ENCODE data around the gene FREM1. TPM values are rescaled to one million over a fixed set of nuclear protein-coding genes. Genes with fewer than 3 reads are reported as not detected.

Gene FREM1
- total RNA-seq, 1 donor from 2014 or later: not detected

GRCh38 chr9:14842269-14842668 is 68.0 kb downstream of the FREM1 start:
- TF ChIP-seq CTCF (IDR thresholded peaks at IDR 0.05; ENCODE audit: insufficient read depth, low read length, severe bottlenecking): no peak
- no peak overlapping the region for H3K4me3 ChIP-seq (ENCODE audit: low read depth, low read length)
- no peak for FAIRE-seq

DNA sequence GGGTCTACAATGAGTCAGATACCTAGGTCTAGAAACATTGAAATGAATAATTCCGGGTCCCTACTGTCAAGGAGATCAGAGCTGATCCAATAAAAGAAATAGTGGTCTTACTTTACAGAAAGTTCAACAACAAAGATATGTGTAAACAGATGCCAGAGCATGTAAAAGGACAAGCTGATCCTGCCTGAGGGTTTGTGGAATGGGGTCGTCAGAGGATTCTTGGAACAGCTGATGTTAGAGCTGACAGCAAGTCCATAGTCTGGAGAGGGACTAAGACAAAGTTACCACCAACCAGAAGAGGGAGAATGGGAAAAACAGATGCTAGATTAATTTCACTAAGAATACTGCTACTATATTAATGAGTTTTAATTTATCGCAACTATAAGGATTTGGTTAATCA is 71.5 kb downstream of the FREM1 start:
- no peak overlapping the region for H3K4me3 ChIP-seq (ENCODE audit: low read depth, low read length)
- no peak for TF ChIP-seq CTCF (IDR thresholded peaks at IDR 0.05; ENCODE audit: insufficient read depth, low read length, severe bottlenecking)
- H3K27me3 ChIP-seq (ENCODE audit: control insufficient read depth, insufficient read depth, low read length): no peaks in the 10 kb centered on the region
- DNase-seq (ENCODE audit: low read depth) (no peak), FAIRE-seq (no peak)
- no peaks in the 10 kb centered on the region for H3K36me3 ChIP-seq (ENCODE audit: control insufficient read depth, insufficient read depth, low read length)

More at GRCh38 chr9:14842269-14842668, 68.0 kb downstream of the FREM1 start:
- no peaks in the 10 kb centered on the region for H3K36me3 ChIP-seq (ENCODE audit: control insufficient read depth, insufficient read depth, low read length)
- H3K27me3 ChIP-seq (ENCODE audit: control insufficient read depth, insufficient read depth, low read length): no peaks in the 10 kb centered on the region
- no peak for DNase-seq (ENCODE audit: low read depth)

DNA sequence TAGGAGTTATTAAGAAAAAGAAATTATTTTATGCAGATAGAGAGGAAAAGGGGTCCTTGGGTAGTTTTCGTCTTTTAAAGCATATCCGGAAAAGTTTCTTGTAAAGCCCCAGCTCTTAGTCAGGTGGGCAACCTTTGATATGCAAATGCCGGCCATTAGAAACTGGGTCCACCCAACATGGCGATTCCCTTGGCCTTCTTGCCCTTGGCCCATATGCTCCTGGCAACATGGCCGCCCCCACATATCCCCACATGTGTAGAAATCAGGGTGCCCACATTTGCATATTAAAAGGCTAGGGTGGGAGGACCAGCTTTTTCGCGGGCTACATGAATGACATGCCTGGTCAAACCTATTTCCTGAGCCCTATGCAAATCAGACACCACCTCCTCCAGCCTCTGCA is 73.3 kb downstream of the FREM1 start:
- DNase-seq (ENCODE audit: low read depth) (no peak), FAIRE-seq (no peak)
- no peaks in the 10 kb centered on the region for H3K27me3 ChIP-seq (ENCODE audit: control insufficient read depth, insufficient read depth, low read length)
- H3K36me3 ChIP-seq (ENCODE audit: control insufficient read depth, insufficient read depth, low read length): no peaks in the 10 kb centered on the region
- no peak overlapping the region for H3K4me3 ChIP-seq (ENCODE audit: low read depth, low read length)
- TF ChIP-seq CTCF (IDR thresholded peaks at IDR 0.05; ENCODE audit: insufficient read depth, low read length, severe bottlenecking): no peak

DNA sequence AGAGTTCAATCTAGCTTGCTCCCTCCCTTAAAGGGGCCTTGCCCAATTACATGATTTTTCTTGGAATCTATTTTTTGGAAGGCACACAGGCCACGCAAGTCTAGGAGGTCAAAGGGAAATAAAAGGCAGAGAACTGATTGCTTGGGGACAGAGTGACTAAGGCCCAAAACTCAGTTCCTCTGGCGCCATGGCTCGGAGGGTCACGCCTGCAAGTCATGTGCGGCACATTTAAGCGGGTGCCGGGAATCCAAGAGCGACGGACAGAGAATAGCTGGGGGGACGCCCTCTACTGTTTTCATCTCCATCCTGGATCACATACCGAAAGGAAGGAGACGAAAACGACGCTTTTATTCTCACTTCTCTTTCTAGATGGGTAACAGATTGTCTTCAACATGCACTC is 78.6 kb downstream of the FREM1 start:
- Histone ChIP-seq H3K36me3 (ENCODE audit: control insufficient read depth, insufficient read depth, low read length) (no peaks in the 10 kb centered on the region), H3K27me3 (ENCODE audit: control insufficient read depth, insufficient read depth, low read length) (no peaks in the 10 kb centered on the region), H3K4me3 (ENCODE audit: low read depth, low read length) (no peak overlapping the region)
- FAIRE-seq: no peak
- TF ChIP-seq CTCF (IDR thresholded peaks at IDR 0.05; ENCODE audit: insufficient read depth, low read length, severe bottlenecking): no peak
- no peak for DNase-seq (ENCODE audit: low read depth)

GRCh38 chr9:14831074-14831473 is 79.2 kb downstream of the FREM1 start:
- FAIRE-seq: no peak
- no peak for TF ChIP-seq CTCF (IDR thresholded peaks at IDR 0.05; ENCODE audit: insufficient read depth, low read length, severe bottlenecking)
- DNase-seq (ENCODE audit: low read depth): no peak
- Histone ChIP-seq H3K4me3 (ENCODE audit: low read depth, low read length) (no peak overlapping the region), H3K36me3 (ENCODE audit: control insufficient read depth, insufficient read depth, low read length) (no peaks in the 10 kb centered on the region), H3K27me3 (ENCODE audit: control insufficient read depth, insufficient read depth, low read length) (no peaks in the 10 kb centered on the region)

DNA sequence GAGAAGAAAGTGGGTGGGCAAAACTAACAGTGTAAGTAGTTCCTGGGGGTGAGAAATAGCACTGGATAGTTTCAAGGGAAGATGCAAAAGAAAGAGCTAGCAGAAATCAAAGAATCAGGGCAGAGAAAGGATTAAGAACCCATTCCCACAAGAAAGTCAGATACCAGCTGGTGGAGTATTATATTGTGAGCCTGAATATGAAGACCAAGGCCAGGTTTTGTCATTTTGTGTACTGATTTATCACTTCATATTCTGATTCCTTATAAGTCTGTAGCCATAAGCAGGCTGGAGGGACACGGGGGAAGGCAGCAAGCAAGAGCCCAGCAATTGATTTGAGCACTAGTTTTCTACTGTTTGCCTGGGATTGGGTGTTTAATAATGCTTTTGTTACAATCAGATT is 80.2 kb downstream of the FREM1 start:
- Histone ChIP-seq H3K4me3 (ENCODE audit: low read depth, low read length) (no peak overlapping the region), H3K36me3 (ENCODE audit: control insufficient read depth, insufficient read depth, low read length) (no peaks in the 10 kb centered on the region), H3K27me3 (ENCODE audit: control insufficient read depth, insufficient read depth, low read length) (no peaks in the 10 kb centered on the region)
- DNase-seq (ENCODE audit: low read depth) (no peak), FAIRE-seq (no peak)
- no peak for TF ChIP-seq CTCF (IDR thresholded peaks at IDR 0.05; ENCODE audit: insufficient read depth, low read length, severe bottlenecking)
